ENCODE results near the gene TCP1. TPM values are rescaled to one million over a fixed set of nuclear protein-coding genes. Genes with fewer than 3 reads are reported as not detected.

Gene TCP1
- total RNA-seq, 1 experiment from 2014 or later, result 412 TPM

- Mint-ChIP-seq H3K36me3 (ENCODE audit: insufficient read depth in 1 of 3, low read depth in 3 of 3) (no peaks in the 10 kb centered on the region), H3K27ac (peak overlapping the region in 2 of 3 experiments; percentile 28 to 55; a peak in 3 of 7 replicates), H3K4me1 (peaks cover 42 to 48% of the 10 kb centered on the region in 2 experiments), H3K4me3 (no peak overlapping the region), H3K9me3 (no peaks in the 10 kb centered on the region), H3K27me3 (ENCODE audit: low read depth) (no peaks in the 10 kb centered on the region; the same call in 1 of the 2 replicates)
- Histone ChIP-seq H3K9me3 (ENCODE audit: control insufficient read depth, low read depth, low read length) (no peaks in the 10 kb centered on the region), H3K27ac (ENCODE audit: insufficient read length, low read depth, low read length) (no peak overlapping the region), H2BK15ac (ENCODE audit: low read depth, low read length) (no peak overlapping the region), H3K18ac (ENCODE audit: insufficient read length, low read depth, low read length) (no peak overlapping the region), H2BK120ac (ENCODE audit: low read depth, low read length, poor library complexity, severe bottlenecking) (no peak overlapping the region), H2AK5ac (ENCODE audit: insufficient read length, low read length) (no peak overlapping the region), H3K4me1 (ENCODE audit: insufficient read depth, low read length) (peaks cover 7% of the 10 kb centered on the region; the same call in 1 of the 2 replicates), H3K79me2 (ENCODE audit: insufficient read depth, low read length) (no peaks in the 10 kb centered on the region), H3K56ac (ENCODE audit: insufficient read length, low read depth, low read length) (no peak overlapping the region), H3K23me2 (ENCODE audit: insufficient read length, low read depth, low read length, poor library complexity, severe bottlenecking) (no peaks in the 10 kb centered on the region), H3K23ac (ENCODE audit: insufficient read length, low read depth, low read length) (no peak overlapping the region), H2AFZ (ENCODE audit: low read length) (no peak overlapping the region), H4K91ac (ENCODE audit: insufficient read length, low read depth, low read length) (no peak overlapping the region), H3K14ac (ENCODE audit: insufficient read depth, low read length) (no peak overlapping the region), H4K8ac (replicated peaks; ENCODE audit: insufficient read length, low read depth, low read length) (no peak overlapping the region), H2BK5ac (ENCODE audit: insufficient read length, low read length) (no peak overlapping the region), H3K27me3 (ENCODE audit: insufficient read depth, low read length) (no peaks in the 10 kb centered on the region), H2BK20ac (ENCODE audit: low read depth, low read length, poor library complexity, severe bottlenecking) (no peak overlapping the region), H3T11ph (ENCODE audit: low read length) (no peak overlapping the region), H4K20me1 (ENCODE audit: control insufficient read depth, insufficient read depth, insufficient read length) (no peaks in the 10 kb centered on the region), H3K79me1 (ENCODE audit: insufficient read depth, low read depth, low read length, poor library complexity, severe bottlenecking) (no peaks in the 10 kb centered on the region), H3K4ac (ENCODE audit: low read depth, low read length) (no peak overlapping the region), H4K5ac (ENCODE audit: insufficient read length, low read depth, low read length) (no peak overlapping the region), H3K9ac (ENCODE audit: extremely low read depth, insufficient read length, low read length) (no peak overlapping the region), H2BK12ac (ENCODE audit: insufficient read length, low read depth, low read length) (no peak overlapping the region), H3K4me2 (ENCODE audit: insufficient read depth, insufficient read length, low read length) (no peak overlapping the region)
- TF ChIP-seq CTCF (conservative IDR thresholded peaks at IDR 0.05), result peak; percentile 13; the same call in 1 of the 3 replicates
- no CpG with 5 or more reads among the region's 7 CpGs for WGBS (ENCODE audit: extremely low coverage, insufficient read length, low lambda C conversion rate)
- no peak for DNase-seq
These were observed 48.8 kb upstream of the TCP1 start for GRCh38 chr6:159838020-159838744.

Measured in H9 (cell line).